EH (cell line): Measurements from ENCODE around the gene NINJ1.

Source experiments
- DNase-seq: peaks from one replicate; pipeline ENCODE4 v3.0.0-alpha.2; 2015; ENCODE audit warnings: low read depth

The NINJ1 gene, protein sequence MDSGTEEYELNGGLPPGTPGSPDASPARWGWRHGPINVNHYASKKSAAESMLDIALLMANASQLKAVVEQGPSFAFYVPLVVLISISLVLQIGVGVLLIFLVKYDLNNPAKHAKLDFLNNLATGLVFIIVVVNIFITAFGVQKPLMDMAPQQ

GRCh38 chr9:93134015-93134739 lies at the start of gene NINJ1:
Gene NINJ1, minus strand, starts transcription at chr9:93134251. Its CDS starts 34 bp downstream, at chr9:93134217.
- DNase-seq: peak; percentile 72

DNA sequence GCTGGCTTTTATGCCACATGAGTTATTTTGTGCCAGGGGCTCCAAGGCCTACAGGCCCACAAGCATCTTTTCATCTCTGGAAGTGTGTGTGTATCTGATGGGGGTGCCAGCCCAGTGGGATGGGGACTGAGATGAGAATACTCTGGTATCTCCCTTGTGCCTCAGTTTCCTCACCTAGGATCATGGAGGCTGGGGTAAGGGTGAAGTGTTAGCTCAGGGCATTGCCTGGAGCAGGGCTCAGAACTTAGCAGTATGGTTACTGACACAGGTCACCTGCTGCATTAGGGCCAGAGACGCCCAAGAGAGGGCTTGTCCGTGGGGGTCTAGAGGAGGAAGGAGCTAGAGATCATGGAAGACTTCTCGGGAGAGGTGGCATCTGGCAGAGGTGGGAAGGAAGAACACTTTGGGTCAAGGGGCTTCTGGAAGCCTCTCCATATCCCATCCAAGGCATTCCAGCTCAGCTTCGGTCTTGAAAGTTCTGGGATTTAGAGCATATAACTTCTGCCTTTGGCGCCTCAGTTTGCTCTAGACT lies 49.1 kb upstream of the NINJ1 start:
- DNase-seq: no peak

GRCh38 chr9:93182572-93182971 lies 48.5 kb upstream of the NINJ1 start:
- DNase-seq: no peak

GRCh38 chr9:93181672-93182435 lies 47.8 kb upstream of the NINJ1 start:
- DNase-seq: no peak

GRCh38 chr9:93180938-93181337 lies 46.9 kb upstream of the NINJ1 start:
- DNase-seq: no peak

GRCh38 chr9:93178851-93179786 lies 45.1 kb upstream of the NINJ1 start:
- DNase-seq: no peak

DNA sequence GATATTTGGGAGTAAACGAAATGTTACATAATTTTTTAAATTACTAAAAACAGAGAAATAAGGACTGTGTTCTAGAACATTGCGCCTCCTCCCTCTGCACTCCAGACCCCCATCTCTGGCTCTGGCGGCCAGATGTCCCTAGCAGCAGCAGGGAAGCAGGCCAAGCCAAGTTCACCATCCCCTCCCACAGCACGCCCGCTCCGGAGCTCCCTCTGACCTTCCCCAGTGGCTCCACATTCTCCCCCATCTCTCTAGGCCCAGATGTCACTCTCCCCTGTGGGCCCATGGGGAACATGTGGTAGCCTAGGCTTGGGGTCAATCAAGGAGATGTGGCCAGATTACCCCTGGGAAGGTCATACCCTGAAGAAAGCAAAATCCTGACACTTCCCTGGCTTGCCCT lies 43.6 kb upstream of the NINJ1 start:
- DNase-seq: no peak

DNA sequence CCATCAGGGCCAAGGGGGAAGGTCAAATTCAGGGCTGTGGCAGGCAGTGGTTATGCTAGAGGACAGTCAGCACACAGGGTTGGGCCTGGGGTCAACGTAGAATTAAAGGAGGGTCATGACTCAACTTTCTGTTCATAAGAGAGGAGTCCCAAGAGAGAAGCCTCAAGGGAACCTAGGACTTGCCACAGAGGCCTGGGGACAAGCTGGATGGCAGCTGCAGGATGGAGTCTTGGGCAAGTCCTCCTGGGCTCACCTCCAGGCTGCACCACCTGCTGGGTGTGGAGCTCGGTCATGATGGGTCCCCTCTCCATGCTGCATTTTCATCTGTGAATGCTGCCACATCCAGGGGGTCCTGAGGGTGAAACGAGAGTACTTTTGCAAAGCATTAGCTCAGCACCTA lies 40.9 kb upstream of the NINJ1 start:
- DNase-seq: no peak

GRCh38 chr9:93173365-93174051 lies 39.5 kb upstream of the NINJ1 start:
- DNase-seq: no peak

GRCh38 chr9:93172666-93173364 lies 38.8 kb upstream of the NINJ1 start:
- DNase-seq: no peak

GRCh38 chr9:93171261-93171990 lies 37.4 kb upstream of the NINJ1 start:
- no peak for DNase-seq

- DNase-seq: no peak
These were observed 36.5 kb upstream of the NINJ1 start for GRCh38 chr9:93170571-93170970.

DNA sequence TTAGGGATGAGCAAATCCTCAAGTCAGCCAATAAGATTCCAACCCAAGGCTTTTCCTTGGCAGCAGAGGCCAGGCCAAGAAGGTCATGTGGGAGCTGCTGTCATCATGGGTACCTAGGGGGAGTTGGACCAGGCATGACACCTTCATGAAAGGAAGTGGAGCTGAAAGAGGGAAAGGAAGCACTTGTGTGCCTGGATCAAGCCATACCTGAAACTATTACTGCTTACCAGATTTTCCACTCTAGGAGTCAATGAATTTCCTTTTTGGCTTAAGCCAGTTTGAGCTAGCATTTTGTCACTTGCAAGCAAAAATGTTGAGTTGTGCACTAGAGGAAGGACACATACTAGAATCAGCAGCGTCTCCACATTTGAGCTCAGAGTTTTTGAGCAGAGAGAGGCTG lies 35.4 kb upstream of the NINJ1 start:
- no peak for DNase-seq

DNA sequence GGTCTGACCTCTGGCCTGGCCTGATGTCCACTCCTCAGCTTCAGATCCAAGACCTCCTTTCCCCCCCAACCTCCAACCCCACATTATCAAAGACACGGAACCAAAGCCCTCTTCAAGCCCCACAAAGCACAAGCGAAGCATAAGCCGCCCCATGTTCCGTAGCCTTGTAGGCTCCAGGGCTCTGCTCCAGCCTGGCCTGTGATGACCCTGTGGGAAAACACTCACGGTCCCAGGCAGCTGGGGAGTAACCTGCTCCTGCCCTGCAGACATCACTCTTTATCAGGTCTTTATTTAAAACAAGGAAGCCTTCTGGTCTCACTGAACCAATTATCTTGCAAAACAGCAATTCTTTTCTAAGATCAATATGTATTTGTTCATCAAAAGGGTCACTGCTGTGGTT lies 34.5 kb upstream of the NINJ1 start:
- no peak for DNase-seq

- no peak for DNase-seq
These were observed 33.8 kb upstream of the NINJ1 start for GRCh38 chr9:93167838-93168237.

DNA sequence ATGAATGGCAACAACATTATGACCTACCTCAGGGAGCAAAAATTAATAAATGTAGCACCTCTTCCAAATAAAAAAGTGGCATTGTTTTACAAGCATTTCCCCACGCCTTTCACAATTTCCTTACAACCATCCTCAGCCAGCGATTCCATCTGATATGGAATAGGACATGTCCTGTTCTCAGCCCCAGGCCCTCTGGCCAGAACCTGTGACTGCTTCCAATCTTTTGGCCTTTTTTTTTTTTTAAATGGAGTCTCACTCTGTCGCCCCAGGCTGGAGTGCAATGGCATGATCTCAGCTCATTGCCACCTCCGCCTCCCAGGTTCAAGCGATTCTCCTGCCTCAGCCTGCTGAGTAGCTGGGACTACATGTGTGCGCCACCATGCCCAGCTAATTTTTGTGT lies 33.1 kb upstream of the NINJ1 start:
- no peak for DNase-seq

DNA sequence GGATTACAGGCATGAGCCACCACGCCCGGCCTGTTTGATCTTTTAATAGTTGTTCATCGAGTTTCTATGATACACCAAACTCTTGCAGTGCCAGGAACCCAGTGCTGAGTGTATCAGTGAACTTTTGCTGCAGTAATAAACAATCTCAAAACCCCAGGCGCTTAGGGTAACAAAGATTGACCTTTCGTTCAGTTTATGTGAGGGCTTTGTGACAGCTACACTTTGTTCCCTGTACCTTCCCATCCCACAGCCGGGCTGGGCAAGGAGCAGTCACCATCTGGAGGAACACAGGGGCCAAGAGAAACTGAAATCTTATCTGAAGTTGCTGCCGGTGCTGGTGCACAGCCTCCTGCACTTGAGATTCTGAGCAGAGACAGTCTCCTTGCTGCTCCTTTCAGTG lies 32.6 kb upstream of the NINJ1 start:
- no peak for DNase-seq

GRCh38 chr9:93164085-93164484 lies 30.0 kb upstream of the NINJ1 start:
- DNase-seq: no peak

GRCh38 chr9:93161786-93162562 lies 27.9 kb upstream of the NINJ1 start:
- no peak for DNase-seq
